ENCODE data around the gene BCL11A. TPM values are rescaled to one million over a fixed set of nuclear protein-coding genes. Genes with fewer than 3 reads are reported as not detected.
A peak's percentile ranks its signal among the peaks of the same experiment; 100 is the strongest.

The BCL11A gene
- total RNA-seq, 1 donor from 2014 or later = 13.4 TPM

- Mint-ChIP-seq H3K4me3 (ENCODE audit: unreplicated experiment) (no peak overlapping the region), H3K36me3 (ENCODE audit: low read depth) (no peaks in the 10 kb centered on the region), H3K9me3 (ENCODE audit: low read depth) (no peaks in the 10 kb centered on the region), H3K27me3 (ENCODE audit: low read depth) (no peaks in the 10 kb centered on the region), H3K4me1 (ENCODE audit: low read depth) (peaks cover 61% of the 10 kb centered on the region), H3K27ac (ENCODE audit: unreplicated experiment) (peak overlapping the region; percentile 28)
- TF ChIP-seq CTCF (IDR thresholded peaks at IDR 0.05) = no peak
- DNase-seq (ENCODE audit: low spot score) = no peak
Observed at GRCh38 chr2:60529785-60530627, 23.4 kb downstream of the BCL11A start.

- H3K27ac Mint-ChIP-seq (ENCODE audit: unreplicated experiment) = no peak overlapping the region
- H3K36me3 Mint-ChIP-seq (ENCODE audit: low read depth) = no peaks in the 10 kb centered on the region
- DNase-seq (ENCODE audit: low spot score) = no peak
- peaks cover 61% of the 10 kb centered on the region for H3K4me1 Mint-ChIP-seq (ENCODE audit: low read depth)
- no peaks in the 10 kb centered on the region for H3K9me3 Mint-ChIP-seq (ENCODE audit: low read depth)
- no peak for TF ChIP-seq CTCF (IDR thresholded peaks at IDR 0.05)
- no peaks in the 10 kb centered on the region for H3K27me3 Mint-ChIP-seq (ENCODE audit: low read depth)
- H3K4me3 Mint-ChIP-seq (ENCODE audit: unreplicated experiment) = no peak overlapping the region
Observed at GRCh38 chr2:60529136-60529784, 24.2 kb downstream of the BCL11A start.

GRCh38 chr2:60528281-60529020, 25.0 kb downstream of the BCL11A start:
- H3K9me3 Mint-ChIP-seq (ENCODE audit: low read depth) = no peaks in the 10 kb centered on the region
- no peaks in the 10 kb centered on the region for H3K36me3 Mint-ChIP-seq (ENCODE audit: low read depth)
- H3K4me1 Mint-ChIP-seq (ENCODE audit: low read depth) = peaks cover 57% of the 10 kb centered on the region
- DNase-seq (ENCODE audit: low spot score) = no peak
- TF ChIP-seq CTCF (IDR thresholded peaks at IDR 0.05) = no peak
- no peak overlapping the region for H3K4me3 Mint-ChIP-seq (ENCODE audit: unreplicated experiment)
- no peaks in the 10 kb centered on the region for H3K27me3 Mint-ChIP-seq (ENCODE audit: low read depth)
- H3K27ac Mint-ChIP-seq (ENCODE audit: unreplicated experiment) = peak overlapping the region; percentile 45

- no peak for DNase-seq (ENCODE audit: low spot score)
- Mint-ChIP-seq H3K4me3 (ENCODE audit: unreplicated experiment) (no peak overlapping the region), H3K27ac (ENCODE audit: unreplicated experiment) (peak overlapping the region; percentile 45), H3K9me3 (ENCODE audit: low read depth) (no peaks in the 10 kb centered on the region), H3K36me3 (ENCODE audit: low read depth) (no peaks in the 10 kb centered on the region), H3K27me3 (ENCODE audit: low read depth) (no peaks in the 10 kb centered on the region), H3K4me1 (ENCODE audit: low read depth) (peaks cover 50% of the 10 kb centered on the region)
- TF ChIP-seq CTCF (IDR thresholded peaks at IDR 0.05) = no peak
Observed at GRCh38 chr2:60527762-60528161, 25.7 kb downstream of the BCL11A start.

- no peak for TF ChIP-seq CTCF (IDR thresholded peaks at IDR 0.05)
- Mint-ChIP-seq H3K4me1 (ENCODE audit: low read depth) (peaks cover 38% of the 10 kb centered on the region), H3K9me3 (ENCODE audit: low read depth) (no peaks in the 10 kb centered on the region), H3K4me3 (ENCODE audit: unreplicated experiment) (no peak overlapping the region), H3K27ac (ENCODE audit: unreplicated experiment) (no peak overlapping the region), H3K36me3 (ENCODE audit: low read depth) (no peaks in the 10 kb centered on the region), H3K27me3 (ENCODE audit: low read depth) (no peaks in the 10 kb centered on the region)
- no peak for DNase-seq (ENCODE audit: low spot score)
Observed at GRCh38 chr2:60526623-60527022, 26.8 kb downstream of the BCL11A start.

Data from chondrocyte (in vitro differentiated cells).